GM18951 (cell line): ENCODE measurements around the gene MEG3.

Source experiments
- POLR2A ChIP-seq: IDR thresholded peaks from 4 replicates; pipeline ENCODE4 v1.6.1; 2011; ENCODE audit warnings: mild to moderate bottlenecking; ENCODE audit not compliant: insufficient read length, insufficient read depth; ENCODE audit errors: extremely low read depth
- in situ Hi-C: fragments of 300-500 bp; cut with MboI; formaldehyde crosslinking; loops from one replicate; pipeline ENCODE4 v1.12.0; 2022; ENCODE audit warnings: low sequenced_read_pairs, mixed read lengths, inconsistent platforms; ENCODE audit not compliant: unreplicated experiment

Gene MEG3

DNA sequence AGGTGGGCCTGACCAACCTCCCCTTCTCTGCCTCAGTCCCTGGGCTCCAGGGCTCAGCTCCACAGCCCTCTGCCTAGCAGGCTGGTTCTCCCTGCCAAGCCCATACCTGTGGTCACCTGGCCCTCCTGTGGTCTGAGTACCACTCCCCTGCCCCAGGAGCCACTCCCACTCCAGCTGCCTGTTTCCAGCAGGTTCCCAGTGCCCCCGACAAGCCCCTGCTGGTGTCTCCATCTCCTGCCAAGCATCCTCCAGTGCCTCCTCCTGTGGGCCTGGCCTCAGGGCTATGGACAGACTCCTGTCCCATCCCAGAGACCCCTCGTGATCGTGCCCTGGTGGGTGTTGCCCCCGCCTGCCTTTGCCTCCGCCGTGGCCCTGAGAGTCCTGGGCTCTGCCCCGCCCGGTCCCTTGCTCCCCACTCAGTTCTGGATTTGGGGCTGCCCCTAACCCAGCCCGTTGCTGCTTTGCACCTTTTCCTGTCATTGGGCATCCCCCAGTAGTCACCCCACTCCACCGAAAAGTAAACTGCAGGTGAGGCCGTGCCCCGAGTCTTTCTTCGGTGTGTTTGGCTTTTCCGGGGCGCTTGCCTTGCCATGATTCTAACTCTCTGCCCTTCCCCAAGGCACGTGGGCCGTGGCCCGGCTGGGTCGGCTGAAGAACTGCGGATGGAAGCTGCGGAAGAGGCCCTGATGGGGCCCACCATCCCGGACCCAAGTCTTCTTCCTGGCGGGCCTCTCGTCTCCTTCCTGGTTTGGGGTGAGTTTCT is 9.8 kb downstream of the MEG3 start:
- TF ChIP-seq POLR2A = no peak
- in situ Hi-C loops = no loop called here

DNA sequence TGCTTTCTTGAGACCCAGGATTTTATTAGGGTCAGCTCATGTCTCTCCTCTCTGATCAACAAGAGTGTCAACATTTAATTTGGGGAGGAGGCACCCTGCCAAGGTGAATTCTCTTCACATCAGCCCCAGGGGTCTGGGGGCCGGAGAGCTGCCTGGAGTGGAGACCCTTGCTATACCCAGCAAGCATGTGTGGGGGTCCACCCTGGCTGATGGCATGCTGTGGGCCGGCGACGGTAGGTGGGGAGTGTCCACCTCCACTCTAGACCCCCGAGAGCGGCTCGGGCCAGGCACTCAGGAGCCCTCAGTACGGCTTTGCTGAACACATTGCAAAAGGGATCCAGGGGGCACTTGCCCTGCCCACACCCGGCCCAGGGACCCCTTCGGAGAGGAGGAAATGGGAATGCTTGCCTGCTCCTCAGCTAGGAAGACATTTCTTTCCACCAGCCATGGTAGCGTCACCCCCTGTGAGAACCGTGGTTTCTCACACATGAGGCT is 10.4 kb downstream of the MEG3 start:
- TF ChIP-seq POLR2A = no peak
- in situ Hi-C loops = no loop called here

DNA sequence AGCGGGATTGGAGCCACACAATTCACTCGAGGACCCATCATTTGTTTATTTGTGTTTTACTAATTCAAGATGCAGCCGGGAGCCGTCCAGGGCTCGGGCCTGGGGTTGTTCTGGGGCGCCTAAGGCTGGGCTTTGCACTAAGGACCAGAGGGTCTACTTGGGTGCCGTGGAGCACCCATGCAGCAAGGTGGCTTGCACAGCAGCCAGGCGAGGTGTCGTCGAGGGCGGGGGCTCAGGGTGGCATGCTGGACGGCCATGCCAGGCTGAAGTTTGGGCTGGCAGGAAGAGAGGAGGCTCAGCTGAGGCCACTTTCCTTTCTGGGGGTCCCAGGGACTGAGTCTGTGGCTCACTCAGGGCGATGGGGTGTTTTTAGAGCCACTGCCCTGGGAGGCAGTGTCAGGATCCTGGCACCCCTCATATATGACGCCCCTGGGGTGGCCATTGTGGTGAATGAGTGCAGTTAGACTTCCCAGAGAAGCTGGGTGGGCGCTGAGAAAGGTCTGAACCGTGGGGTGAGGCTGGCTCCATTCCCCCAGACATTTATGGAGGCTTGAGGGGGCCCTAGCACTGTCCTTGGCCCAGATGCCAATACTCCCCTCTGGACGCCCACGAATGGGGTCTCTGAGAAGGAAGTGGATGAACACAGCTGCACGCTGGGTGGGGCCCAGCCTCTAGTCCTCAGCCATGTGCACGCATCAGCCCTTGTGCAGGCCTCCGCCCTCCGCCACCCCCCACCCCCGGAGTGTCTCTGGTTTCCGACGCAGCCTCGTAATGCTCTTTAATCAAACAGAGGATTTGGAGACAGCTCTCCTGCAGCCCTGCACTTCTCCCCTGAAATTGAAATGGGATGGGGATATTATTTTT is 11.3 kb downstream of the MEG3 start:
- TF ChIP-seq POLR2A = no peak
- in situ Hi-C loops = no loop called here

DNA sequence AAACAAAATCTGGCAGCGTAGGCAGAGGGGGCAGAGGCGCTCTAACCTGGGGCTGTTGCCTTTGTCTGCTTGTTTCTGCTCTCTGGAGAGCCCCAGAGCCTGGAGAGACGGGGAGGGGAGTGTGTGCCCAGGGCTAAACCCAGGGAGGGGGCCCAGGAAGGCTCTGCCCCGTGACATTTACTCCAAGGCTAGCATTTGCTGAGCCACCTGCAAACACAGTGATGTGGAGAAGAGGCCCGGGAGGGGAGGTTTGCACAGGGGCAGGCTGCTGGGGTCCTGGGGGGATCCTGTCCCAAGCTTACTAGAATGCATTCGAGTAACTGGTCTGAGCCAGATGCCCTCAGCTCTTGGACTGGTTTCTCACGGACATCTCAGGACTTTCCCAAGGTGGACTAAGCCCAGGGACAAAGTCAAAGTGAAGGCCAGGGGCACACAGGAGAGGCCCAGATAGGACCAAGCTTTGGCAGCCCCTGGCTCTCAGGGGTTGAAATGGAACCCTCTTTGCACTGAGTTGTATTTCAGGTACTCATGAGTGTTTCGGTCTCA is 12.0 kb downstream of the MEG3 start:
- in situ Hi-C loops = no loop called here
- no peak for TF ChIP-seq POLR2A

DNA sequence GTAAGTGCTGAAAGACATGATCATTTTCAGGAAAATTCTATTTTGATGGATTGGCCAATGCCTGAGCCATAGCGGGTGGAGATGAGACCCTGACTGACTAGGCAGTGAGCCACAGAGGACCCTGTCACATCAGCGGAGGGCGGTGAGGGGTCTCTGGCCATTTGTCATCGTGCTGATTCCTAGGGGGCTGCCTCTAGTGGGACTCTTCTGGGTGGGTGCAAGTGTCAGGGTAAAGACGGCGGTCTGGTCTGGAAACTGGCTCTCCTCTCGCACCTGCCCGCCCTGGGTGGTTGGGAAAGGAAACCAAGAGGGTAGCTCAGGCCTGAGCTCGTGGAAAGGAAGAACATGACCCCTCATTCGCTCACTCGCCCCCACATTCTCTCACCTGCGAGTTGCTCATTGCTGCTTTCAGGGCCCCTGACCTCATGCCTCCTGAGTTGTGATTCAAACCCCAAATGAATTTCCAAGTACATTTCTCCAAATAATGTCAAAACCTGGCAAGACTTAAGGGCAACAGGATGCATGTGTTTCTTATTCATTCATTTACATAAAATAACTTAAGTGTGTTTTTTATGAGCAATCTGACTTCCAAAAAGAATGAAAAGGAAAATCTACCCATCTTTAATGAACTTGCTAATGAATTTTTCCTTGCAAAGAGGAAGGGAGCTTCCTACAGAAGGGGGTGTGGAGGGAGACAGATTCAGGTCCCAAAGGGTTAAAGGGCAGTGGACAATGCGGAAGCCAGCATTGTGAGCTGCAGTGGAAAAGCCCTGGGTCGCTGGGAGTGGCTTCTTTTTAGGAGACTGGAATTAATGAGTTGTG is 12.8 kb downstream of the MEG3 start:
- in situ Hi-C loops = no loop called here
- no peak for TF ChIP-seq POLR2A

DNA sequence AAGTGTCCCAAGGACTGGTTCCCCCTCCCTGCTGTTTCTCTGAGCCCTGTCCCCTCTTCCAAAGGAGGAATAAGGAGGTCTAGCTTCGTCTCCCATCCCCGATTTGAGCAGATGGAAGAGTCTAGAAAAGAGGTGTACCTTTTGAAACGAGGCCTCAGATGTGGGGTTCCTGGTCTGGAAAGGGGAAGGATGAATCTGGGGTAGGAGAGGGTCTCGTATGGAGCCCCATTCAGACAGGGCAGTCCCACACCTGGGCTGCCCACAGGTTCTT is 13.3 kb downstream of the MEG3 start:
- TF ChIP-seq POLR2A = no peak
- in situ Hi-C loops = no loop called here

DNA sequence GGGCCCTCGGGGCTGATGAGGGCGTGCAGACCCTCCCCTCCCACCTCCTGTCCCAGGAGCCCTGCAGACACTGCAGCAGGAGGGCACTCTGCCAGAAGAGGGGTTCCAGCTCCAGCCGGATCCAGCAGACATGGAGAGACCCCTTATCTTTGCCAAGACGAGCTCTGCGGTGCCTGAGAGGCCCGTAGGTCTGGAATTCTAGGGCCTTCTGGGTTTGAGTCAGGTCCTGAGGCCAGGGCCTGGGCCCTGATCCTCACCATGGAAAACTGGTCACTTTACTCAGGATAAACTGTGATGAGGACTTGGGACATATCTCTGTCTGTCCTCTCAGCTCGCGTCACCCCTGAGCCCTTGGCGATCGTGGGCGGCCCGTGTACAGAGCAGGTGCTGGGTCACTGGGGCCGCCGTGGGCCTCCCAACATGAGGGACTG is 13.8 kb downstream of the MEG3 start:
- TF ChIP-seq POLR2A = no peak

DNA sequence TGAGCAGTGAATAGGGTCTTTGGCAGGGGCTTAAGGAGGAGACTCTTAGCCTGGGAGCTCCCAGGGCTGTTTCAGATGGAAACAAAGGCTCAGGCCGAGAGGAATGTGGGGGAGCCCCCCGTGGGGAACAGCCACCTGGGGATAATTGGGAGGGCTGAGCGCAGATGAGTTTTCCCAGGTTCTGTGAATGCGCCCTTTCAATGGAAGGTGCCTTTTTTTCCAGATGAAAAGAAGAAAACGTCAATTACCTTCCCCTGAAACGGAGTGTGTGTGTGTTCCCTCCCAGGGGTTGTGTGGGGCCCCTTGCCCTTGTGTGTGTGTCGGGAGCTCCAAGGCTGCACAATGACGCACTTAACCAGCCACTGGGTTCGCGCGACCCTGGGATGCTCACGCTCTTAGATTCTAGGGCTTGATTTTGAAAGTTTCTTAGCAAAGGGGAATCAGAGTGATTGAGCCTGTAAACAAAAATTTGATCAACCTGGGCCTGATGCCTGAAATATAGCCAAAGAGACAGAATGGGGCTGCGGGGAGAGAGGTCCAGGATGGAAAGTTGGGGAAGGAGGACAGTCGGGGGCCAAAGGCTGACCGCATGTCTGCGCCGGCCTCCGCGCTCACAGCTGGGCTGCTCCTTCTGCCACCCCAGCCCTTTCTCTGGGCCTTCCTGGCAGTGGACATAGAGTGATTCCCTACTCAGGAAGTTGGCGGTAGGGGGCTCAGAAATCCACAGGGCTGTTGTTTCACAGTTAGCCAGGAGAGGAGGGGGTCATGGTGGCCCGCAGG is 14.6 kb downstream of the MEG3 start:
- in situ Hi-C loops = no loop called here
- TF ChIP-seq POLR2A = no peak

More for the DNA sequence above, 13.8 kb downstream of the MEG3 start:
- in situ Hi-C loops = no loop called here

DNA sequence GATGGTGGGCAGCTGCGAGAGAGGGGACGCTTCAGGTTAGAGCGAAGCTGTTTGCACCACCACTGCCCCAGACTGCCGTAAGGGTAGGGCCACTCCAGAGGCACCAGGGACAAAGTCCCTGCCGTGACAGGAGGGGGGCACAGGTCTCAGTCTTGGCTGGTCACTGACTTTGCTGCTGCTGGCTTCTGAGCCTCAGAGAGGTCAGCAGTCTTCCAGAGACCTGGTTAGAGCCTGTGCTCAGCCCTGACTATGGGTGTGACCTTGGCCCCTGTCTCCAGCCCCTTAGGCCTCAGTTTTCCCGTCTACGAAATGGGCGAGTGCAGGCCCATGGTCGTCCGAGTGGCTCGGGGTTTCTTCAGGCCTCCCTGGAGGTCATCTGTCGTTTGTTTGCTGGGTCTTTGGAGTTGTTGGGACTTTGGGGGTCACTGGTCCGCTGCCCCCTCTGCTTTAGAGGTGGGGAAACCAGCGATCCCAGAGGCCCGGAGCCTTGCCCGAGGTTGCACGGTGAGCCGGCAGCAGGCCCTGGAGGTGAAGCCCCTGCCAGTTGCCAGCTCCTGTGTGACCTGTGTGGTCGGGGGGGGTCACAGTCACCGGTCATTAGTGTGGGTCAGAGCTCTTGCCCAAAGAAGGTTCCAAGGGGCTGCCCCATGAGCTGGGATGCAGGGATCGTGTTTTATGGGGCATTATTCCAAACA is 15.3 kb downstream of the MEG3 start:
- in situ Hi-C loops = no loop called here
- no peak for TF ChIP-seq POLR2A

DNA sequence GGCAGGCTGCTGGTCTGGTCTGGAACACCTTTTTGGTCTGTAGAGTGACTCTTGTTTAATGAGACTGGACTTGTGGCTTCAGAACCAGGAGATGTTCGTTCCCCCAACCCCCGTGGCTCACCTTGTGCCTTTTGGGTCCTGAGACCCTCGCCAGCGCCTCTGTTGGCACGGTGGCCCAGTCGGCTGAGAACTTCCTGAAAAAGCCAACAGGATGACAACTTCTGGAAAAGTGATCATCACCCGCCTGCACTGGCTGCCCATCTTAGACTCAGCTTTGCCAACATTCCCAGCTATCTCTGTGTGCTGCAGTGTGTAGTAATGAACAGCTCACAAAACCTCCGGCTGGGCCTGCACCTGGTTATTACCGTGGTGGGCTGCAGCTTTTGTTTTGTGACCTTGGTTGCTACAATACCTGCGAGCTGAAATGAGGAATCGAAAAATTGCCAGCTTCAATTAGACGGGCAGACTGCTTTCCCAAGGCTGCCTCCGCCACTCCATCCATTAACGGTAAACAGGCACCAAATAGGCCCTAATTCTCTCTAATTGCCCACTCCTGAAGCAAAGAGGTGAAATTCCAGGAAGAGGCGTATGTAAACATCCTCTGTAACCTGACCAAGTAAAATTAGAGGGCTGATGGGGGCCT is 16.0 kb downstream of the MEG3 start:
- in situ Hi-C loops = no loop called here
- no peak for TF ChIP-seq POLR2A

DNA sequence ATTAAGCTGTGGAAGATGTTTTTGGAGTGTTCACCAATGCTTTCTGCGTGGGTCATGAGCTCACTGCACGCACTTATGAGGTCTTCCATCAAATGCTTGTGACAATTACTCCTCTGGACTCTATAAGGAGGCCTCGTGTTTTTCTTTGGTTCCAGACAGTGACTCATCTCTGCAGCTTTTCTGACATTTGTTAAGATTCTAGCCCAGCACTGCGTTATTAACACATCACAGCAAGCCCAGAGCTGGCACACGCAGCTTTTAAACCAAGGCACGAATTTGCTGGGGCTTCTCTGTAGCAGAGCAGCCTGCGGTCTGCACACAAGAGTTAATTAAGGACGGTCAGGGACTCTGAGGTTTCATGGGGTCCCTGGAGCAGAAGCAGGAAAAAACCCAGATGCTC is 16.9 kb downstream of the MEG3 start:
- in situ Hi-C loops = no loop called here
- TF ChIP-seq POLR2A = no peak
